Esophagus squamous epithelium (tissue), 5 donors: ENCODE data around the gene ZEB1. TPM values are rescaled to one million over a fixed set of nuclear protein-coding genes. Genes with fewer than 3 reads are reported as not detected.
A peak's percentile ranks its signal among the peaks of the same experiment; 100 is the strongest.
"Not testable (repeated sequence)": the region's sequence is repeated elsewhere in the genome, so short reads cannot be mapped to it uniquely, and the experiment has no call there.

Experiments
- DNase-seq: peaks from one replicate; lab custom pipeline; 2025; lab: John Stamatoyannopoulos, UW
- H3K27ac ChIP-seq, 4 donors: fragments of 200-600 bp; sonication (generic); one replicate each; pipeline ENCODE4 v1.5.1; 2016 to 2019; ENCODE audit warnings: mild to moderate bottlenecking in 1 of 4
- H3K27me3 ChIP-seq, 4 donors: fragments of 200-600 bp; sonication (generic); 1 replicate in 3 of 4; 2 replicates in 1 of 4; pipeline versions ENCODE4 v1.5.1 to v1.6.0; 2017 to 2021; ENCODE audit warnings: antibody characterized with exemption in 1 of 4
- H3K36me3 ChIP-seq, 3 donors: fragments of 200-600 bp; sonication (generic); one replicate each; pipeline ENCODE4 v1.5.1; 2016 to 2019
- H3K4me1 ChIP-seq, 3 donors: fragments of 200-600 bp; sonication (generic); one replicate each; pipeline ENCODE4 v1.5.1; 2017 to 2019
- H3K4me3 ChIP-seq, 4 donors: fragments of 200-600 bp; sonication (generic); 1 replicate in 3 of 4; 2 replicates in 1 of 4; pipeline ENCODE4 v1.5.1; 2016 to 2019; ENCODE audit warnings: mild to moderate bottlenecking in 2 of 4, moderate library complexity in 1 of 4
- H3K9me3 ChIP-seq, 3 donors: fragments of 200-600 bp; sonication (generic); one replicate each; pipeline ENCODE4 v1.5.1; 2016 to 2019
- CTCF ChIP-seq, 6 experiments: fragments of 450-650 bp in 4 of 6; fragments of 200-600 bp in 2 of 6; sonication (generic) in 2 of 6; IDR thresholded peaks; one replicate each; pipeline ENCODE4 v1.5.1; 2016 to 2019; ENCODE audit warnings: antibody characterized with exemption in 6 of 6, mild to moderate bottlenecking in 4 of 6, moderate library complexity in 4 of 6
- POLR2A ChIP-seq, 4 donors: fragments of 450-650 bp; IDR thresholded peaks; one replicate each; pipeline ENCODE4 v1.6.1; 2017; ENCODE audit warnings: antibody characterized with exemption in 4 of 4, mild to moderate bottlenecking in 4 of 4, moderate library complexity in 3 of 4
- WGBS, 2 donors: methylation state at CpG; one replicate each; pipeline ENCODE4 v1.1.5; 2018; 5-methylcytosine and 5-hydroxymethylcytosine counted together
- intact Hi-C: fragments of 100-400 bp; cut with DNase I; formaldehyde crosslinking; loops from one replicate; pipeline ENCODE4 v1.15.0; 2022
- total RNA-seq, 4 donors: library from RNA; depleted of rRNA; stranded (reverse); fragments of >200 nt; gene quantifications; one replicate each; pipeline ENCODE4 v1.1.0, GENCODE V29; 2016
- donor health status: DM: yes; HTN: yes; CAD: no.

ZEB1 gene
- total RNA-seq, 4 donors from 2014 or later = 2.3 to 37.6 (median 11.6) TPM

GRCh38 chr10:31424473-31424872 is 105.5 kb downstream of the ZEB1 start:
- Histone ChIP-seq H3K36me3 (no peaks in the 10 kb centered on the region), H3K27ac (peak overlapping the region in 1 of 4 donors; percentile 8), H3K4me3 (no peak overlapping the region), H3K9me3 (no peaks in the 10 kb centered on the region), H3K27me3 (no peaks in the 10 kb centered on the region), H3K4me1 (peaks cover 0 to 10% (median 0%) of the 10 kb centered on the region in 3 donors)
- intact Hi-C loops = no loop called here
- 53 to 84% methylated on average over 1 of the region's 1 CpG for WGBS, 2 donors
- TF ChIP-seq POLR2A (IDR thresholded peaks at IDR 0.05) (no peak), CTCF (IDR thresholded peaks at IDR 0.05) (no peak)
- no peak for DNase-seq

GRCh38 chr10:31426401-31426800 is 107.4 kb downstream of the ZEB1 start:
- Histone ChIP-seq H3K27ac (peak overlapping the region in 3 of 4 donors; percentile 27 to 72 (median 59)), H3K36me3 (no peaks in the 10 kb centered on the region), H3K4me3 (no peak overlapping the region), H3K4me1 (peaks cover 0 to 10% (median 0%) of the 10 kb centered on the region in 3 donors), H3K27me3 (no peaks in the 10 kb centered on the region), H3K9me3 (no peaks in the 10 kb centered on the region)
- 51 to 62% methylated on average over 3 of the region's 3 CpGs for WGBS, 2 donors
- TF ChIP-seq CTCF (IDR thresholded peaks at IDR 0.05) = no peak
- no peak for TF ChIP-seq POLR2A (IDR thresholded peaks at IDR 0.05)
- no peak for DNase-seq
- intact Hi-C loops = no loop called here

- H3K9me3 ChIP-seq = not testable (repeated sequence)
- WGBS, 2 donors = 82 to 89% methylated on average over 10 of the region's 10 CpGs
- peak overlapping the region in 1 of 4 donors; percentile 59 for H3K27ac ChIP-seq
Observed at GRCh38 chr10:31427334-31427733, 108.3 kb downstream of the ZEB1 start.

GRCh38 chr10:31428499-31428898 is 109.5 kb downstream of the ZEB1 start:
- H3K27me3 ChIP-seq, H3K4me3 ChIP-seq, DNase-seq, intact Hi-C loops, H3K4me1 ChIP-seq, H3K27ac ChIP-seq, H3K36me3 ChIP-seq, H3K9me3 ChIP-seq: not testable (repeated sequence)

More at GRCh38 chr10:31427334-31427733, 108.3 kb downstream of the ZEB1 start:
- H3K4me3 ChIP-seq, H3K36me3 ChIP-seq, H3K27me3 ChIP-seq, intact Hi-C loops, DNase-seq, H3K4me1 ChIP-seq: not testable (repeated sequence)

GRCh38 chr10:31431021-31431420 is 112.0 kb downstream of the ZEB1 start:
- no peak for TF ChIP-seq CTCF (IDR thresholded peaks at IDR 0.05)
- no peak for TF ChIP-seq POLR2A (IDR thresholded peaks at IDR 0.05)
- Histone ChIP-seq H3K4me3 (no peak overlapping the region), H3K27ac (no peak overlapping the region), H3K27me3 (no peaks in the 10 kb centered on the region), H3K9me3 (no peaks in the 10 kb centered on the region), H3K4me1 (peaks cover 0 to 7% (median 0%) of the 10 kb centered on the region in 3 donors), H3K36me3 (no peaks in the 10 kb centered on the region)
- intact Hi-C loops = no loop called here
- DNase-seq = no peak

- DNase-seq = no peak
- Histone ChIP-seq H3K4me3 (no peak overlapping the region), H3K27ac (no peak overlapping the region), H3K36me3 (no peaks in the 10 kb centered on the region), H3K4me1 (no peaks in the 10 kb centered on the region), H3K27me3 (no peaks in the 10 kb centered on the region), H3K9me3 (no peaks in the 10 kb centered on the region)
- intact Hi-C loops = no loop called here
- 83 to 85% methylated on average over 4 of the region's 4 CpGs for WGBS, 2 donors
- TF ChIP-seq CTCF (IDR thresholded peaks at IDR 0.05) = no peak
- TF ChIP-seq POLR2A (IDR thresholded peaks at IDR 0.05) = no peak
Observed at GRCh38 chr10:31437959-31438358, 118.9 kb downstream of the ZEB1 start.
